ENCODE results near the gene FBXO39. TPM values are rescaled to one million over a fixed set of nuclear protein-coding genes. Genes with fewer than 3 reads are reported as not detected.
A peak's percentile ranks its signal among the peaks of the same experiment; 100 is the strongest.

The FBXO39 gene
- total and polyA plus RNA-seq, 2 donors (not counting 1 experiment from before 2014, with no cell fraction given) = 0.13 TPM; not detected in 1

DNA sequence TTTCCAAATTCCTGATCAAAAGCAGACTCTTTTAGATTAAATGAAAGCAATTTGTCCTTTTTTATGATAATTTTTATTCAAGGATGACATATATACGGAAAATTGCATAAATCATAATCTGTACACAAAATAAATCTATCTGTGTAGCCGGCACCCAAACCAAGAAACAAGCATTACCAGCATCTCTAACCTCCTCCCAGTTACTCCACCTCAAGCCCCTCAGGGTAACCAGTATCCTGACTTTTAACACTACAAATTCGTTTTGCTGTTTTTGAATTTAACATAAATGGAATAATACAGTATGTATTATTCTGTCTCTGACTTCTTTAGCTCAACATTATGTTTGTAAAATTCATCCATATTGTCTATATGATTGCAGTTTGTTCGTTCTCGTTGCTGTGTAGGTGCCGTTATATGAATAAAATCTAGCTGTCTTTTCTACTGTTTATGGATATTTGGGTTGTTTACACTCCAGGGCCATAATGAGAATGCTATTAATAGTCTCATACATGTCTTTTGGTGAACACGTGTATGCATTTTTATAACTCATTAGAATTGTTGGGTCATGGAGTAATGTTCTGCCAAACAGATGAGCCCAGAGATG is 54.5 kb downstream of the FBXO39 start:
- no peak overlapping the region for H3K4me2 ChIP-seq (replicated peaks; ENCODE audit: low read depth, low read length, poor library complexity, severe bottlenecking)
- Mint-ChIP-seq H3K27me3 (peaks cover 59% of the 10 kb centered on the region), H3K9me3 (ENCODE audit: insufficient read depth) (no peaks in the 10 kb centered on the region), H3K4me1 (peaks cover 19% of the 10 kb centered on the region), H3K27ac (no peak overlapping the region), H3K4me3 (no peak overlapping the region)
- no peaks in the 10 kb centered on the region for H3K36me3 ChIP-seq (replicated peaks in 1 of 2; ENCODE audit: control extremely low read depth in 1 of 2, control insufficient read depth in 1 of 2, extremely low read depth in 1 of 2, insufficient read depth in 2 of 2, low read length in 1 of 2)
- DNase-seq (no peak), ATAC-seq (ENCODE audit: low read depth) (no peak)
- no peak overlapping the region for H3K4me3 ChIP-seq (ENCODE audit: control extremely low read depth in 1 of 5, extremely low read depth in 1 of 5, insufficient read depth in 1 of 5, low read depth in 2 of 5, low read length in 4 of 5)
- TF ChIP-seq, protein P1, sequence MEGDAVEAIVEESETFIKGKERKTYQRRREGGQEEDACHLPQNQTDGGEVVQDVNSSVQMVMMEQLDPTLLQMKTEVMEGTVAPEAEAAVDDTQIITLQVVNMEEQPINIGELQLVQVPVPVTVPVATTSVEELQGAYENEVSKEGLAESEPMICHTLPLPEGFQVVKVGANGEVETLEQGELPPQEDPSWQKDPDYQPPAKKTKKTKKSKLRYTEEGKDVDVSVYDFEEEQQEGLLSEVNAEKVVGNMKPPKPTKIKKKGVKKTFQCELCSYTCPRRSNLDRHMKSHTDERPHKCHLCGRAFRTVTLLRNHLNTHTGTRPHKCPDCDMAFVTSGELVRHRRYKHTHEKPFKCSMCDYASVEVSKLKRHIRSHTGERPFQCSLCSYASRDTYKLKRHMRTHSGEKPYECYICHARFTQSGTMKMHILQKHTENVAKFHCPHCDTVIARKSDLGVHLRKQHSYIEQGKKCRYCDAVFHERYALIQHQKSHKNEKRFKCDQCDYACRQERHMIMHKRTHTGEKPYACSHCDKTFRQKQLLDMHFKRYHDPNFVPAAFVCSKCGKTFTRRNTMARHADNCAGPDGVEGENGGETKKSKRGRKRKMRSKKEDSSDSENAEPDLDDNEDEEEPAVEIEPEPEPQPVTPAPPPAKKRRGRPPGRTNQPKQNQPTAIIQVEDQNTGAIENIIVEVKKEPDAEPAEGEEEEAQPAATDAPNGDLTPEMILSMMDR (IDR thresholded peaks at IDR 0.05) = no peak
- TF ChIP-seq EZH2 (IDR thresholded peaks at IDR 0.05; ENCODE audit: borderline replicate concordance, insufficient read depth, low read depth, low read length, poor library complexity, severe bottlenecking) = no peak
- WGBS (ENCODE audit: insufficient coverage) = 40% methylated on average over 1 of the region's 7 CpGs
- peaks cover 14 to 16% of the 10 kb centered on the region in 2 donors for H3K4me1 ChIP-seq (ENCODE audit: control insufficient read depth in 2 of 2, insufficient read depth in 2 of 2, low read length in 2 of 2)
- ChIA-PET CTCF (interaction anchor here (5.4 kb wide), 1 partner anchor 13 kb away, joined by 35 read pairs; no protein-coding TSS in a partner anchor), POLR2A (interaction anchor here (0.7 kb wide), 1 partner anchor 1123 kb away, joined by 3 read pairs; no protein-coding TSS in a partner anchor)
- H3K9me3 ChIP-seq (ENCODE audit: control extremely low read depth in 1 of 3, control insufficient read depth in 2 of 3, insufficient read depth in 1 of 3, low read length in 2 of 3) = no peaks in the 10 kb centered on the region
- intact Hi-C loops (cut with micrococcal nuclease) = no loop called here
- H3K27ac ChIP-seq (ENCODE audit: low read length in 2 of 2) = no peak overlapping the region
- H4K20me1 ChIP-seq (ENCODE audit: control insufficient read depth, insufficient read depth, low read length, poor library complexity, severe bottlenecking) = no peaks in the 10 kb centered on the region
- H3K27me3 ChIP-seq (replicated peaks in 1 of 4; ENCODE audit: control extremely low read depth in 1 of 4, control insufficient read depth in 3 of 4, insufficient read depth in 4 of 4, low read length in 3 of 4) = peaks cover 0 to 44% (median 35%) of the 10 kb centered on the region in 4 experiments
- no peaks in the 10 kb centered on the region for H3K79me2 ChIP-seq (ENCODE audit: control insufficient read depth, insufficient read depth, low read length)
- H2AFZ ChIP-seq (ENCODE audit: insufficient read depth, low read depth, low read length, poor library complexity, severe bottlenecking) = no peak overlapping the region
- H3K9ac ChIP-seq (ENCODE audit: low read length) = peak overlapping the region; percentile 44

DNA sequence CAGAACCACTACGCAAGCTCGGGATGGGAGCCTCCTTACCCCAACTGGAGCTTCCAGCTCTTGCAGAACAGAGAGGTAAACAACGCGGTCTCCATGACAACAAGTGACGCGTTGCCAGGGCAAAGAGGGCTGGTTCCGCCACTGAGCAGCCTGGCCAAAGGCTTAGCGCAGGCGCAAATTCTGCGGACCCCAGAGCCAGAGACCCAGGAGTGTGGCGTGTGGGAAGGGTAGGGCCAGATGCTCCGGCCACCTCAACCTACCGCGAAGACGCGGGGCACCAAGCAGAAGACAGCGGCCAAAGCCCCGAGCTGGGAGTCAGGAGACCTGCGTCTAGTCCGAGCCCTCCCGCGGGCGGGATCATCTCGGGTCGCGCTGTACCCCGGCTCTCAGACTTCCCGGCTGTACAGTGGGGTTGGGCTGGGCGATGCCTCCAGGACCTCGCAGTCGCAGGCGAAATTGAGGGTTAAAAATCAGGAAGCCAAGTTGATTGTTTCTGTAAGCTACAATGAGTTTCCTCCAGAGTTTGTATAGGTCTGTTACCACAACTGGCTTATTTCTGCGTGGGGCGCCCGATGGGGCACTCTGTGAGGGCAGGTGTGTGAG is 55.7 kb downstream of the FBXO39 start, which contains the start of gene TEKT1:
TEKT1 (minus strand) TSS at position 69 of the 603 bp plus-strand sequence. CDS start 1,353 bp downstream, outside the sequence.
- TF ChIP-seq, protein P1 (IDR thresholded peaks at IDR 0.05) = no peak
- no peak for TF ChIP-seq EZH2 (IDR thresholded peaks at IDR 0.05; ENCODE audit: borderline replicate concordance, insufficient read depth, low read depth, low read length, poor library complexity, severe bottlenecking)
- Histone ChIP-seq H3K27me3 (replicated peaks in 1 of 4; ENCODE audit: control extremely low read depth in 1 of 4, control insufficient read depth in 3 of 4, insufficient read depth in 4 of 4, low read length in 3 of 4) (peaks cover 0 to 44% (median 38%) of the 10 kb centered on the region in 4 experiments), H3K4me2 (replicated peaks; ENCODE audit: low read depth, low read length, poor library complexity, severe bottlenecking) (peak within 1 kb of the TSS; percentile 74), H3K79me2 (ENCODE audit: control insufficient read depth, insufficient read depth, low read length) (no peaks in the 10 kb centered on the region), H3K4me1 (ENCODE audit: control insufficient read depth in 2 of 2, insufficient read depth in 2 of 2, low read length in 2 of 2) (peaks cover 14 to 16% of the 10 kb centered on the region in 2 donors), H3K9me3 (ENCODE audit: control extremely low read depth in 1 of 3, control insufficient read depth in 2 of 3, insufficient read depth in 1 of 3, low read length in 2 of 3) (no peaks in the 10 kb centered on the region), H3K9ac (ENCODE audit: low read length) (peak within 1 kb of the TSS; percentile 44), H3K36me3 (replicated peaks in 1 of 2; ENCODE audit: control extremely low read depth in 1 of 2, control insufficient read depth in 1 of 2, extremely low read depth in 1 of 2, insufficient read depth in 2 of 2, low read length in 1 of 2) (no peaks in the 10 kb centered on the region), H3K4me3 (ENCODE audit: control extremely low read depth in 1 of 5, extremely low read depth in 1 of 5, insufficient read depth in 1 of 5, low read depth in 2 of 5, low read length in 4 of 5) (peak within 1 kb of the TSS in 4 of 5 experiments; percentile 21 to 58 (median 46)), H2AFZ (ENCODE audit: insufficient read depth, low read depth, low read length, poor library complexity, severe bottlenecking) (peak within 1 kb of the TSS; percentile 65), H4K20me1 (ENCODE audit: control insufficient read depth, insufficient read depth, low read length, poor library complexity, severe bottlenecking) (no peaks in the 10 kb centered on the region), H3K27ac (ENCODE audit: low read length in 2 of 2) (no peak within 1 kb of the TSS)
- DNase-seq = peak; percentile 91
- no peaks in the 10 kb centered on the region for H3K9me3 Mint-ChIP-seq (ENCODE audit: insufficient read depth)
- H3K4me3 Mint-ChIP-seq = peak within 1 kb of the TSS; percentile 90
- ATAC-seq (ENCODE audit: low read depth) = peak; percentile 86
- peak within 1 kb of the TSS; percentile 32 for H3K27ac Mint-ChIP-seq
- peaks cover 19% of the 10 kb centered on the region for H3K4me1 Mint-ChIP-seq
- WGBS (ENCODE audit: insufficient coverage) = 3% methylated on average over 31 of the region's 35 CpGs
- ChIA-PET POLR2A (no interaction called here), CTCF (interaction anchor here (0.8 to 5.4 kb wide), 4 partner anchors 12 to 173 kb away, joined by 3 to 35 read pairs (median 4); no protein-coding TSS in a partner anchor)
- peaks cover 55% of the 10 kb centered on the region for H3K27me3 Mint-ChIP-seq
- intact Hi-C loops (cut with micrococcal nuclease) = no loop called here

All from B cell (primary cell).